IMR-90 (cell line): Measurements from ENCODE around the gene FRS3. TPM values are rescaled to one million over a fixed set of nuclear protein-coding genes. Genes with fewer than 3 reads are reported as not detected.

Experiments
- ATAC-seq: fragments of 200-7000 bp; cut with Tn5 transposase; 2 replicates; pipeline ENCODE4 v1.9.1; 2020; ENCODE audit warnings: low read depth, mild to moderate bottlenecking, moderate library complexity
- BruUV-seq: library from RNA; stranded (reverse); fragments of 400-500 nt; replicated peaks from 2 replicates; lab custom pipeline; 2021; lab: Mats Ljungman, UMichigan
- CTCF ChIA-PET: fragments of 300-600 bp; formaldehyde crosslinking; extraction: SDS; loops from one replicate; lab custom pipeline; 2021; ENCODE audit warnings: antibody characterized with exemption; lab: Yijun Ruan, JAX
- POLR2A ChIA-PET: fragments of 300-600 bp; sonication (Branson Sonifier 250); formaldehyde crosslinking; loops from one replicate; lab custom pipeline; 2022; ENCODE audit warnings: antibody characterized with exemption; ENCODE audit not compliant: unreplicated experiment; lab: Charles Lee
- DNase-seq: peaks from one replicate; pipeline ENCODE4 v3.0.0; 2013
- H2AFZ ChIP-seq: replicated peaks from 2 replicates; pipeline ENCODE3; 2013; ENCODE audit warnings: low read length, mild to moderate bottlenecking; ENCODE audit not compliant: poor library complexity
- H2AK5ac ChIP-seq: 2 replicates; pipeline ENCODE4 v1.6.1; 2013; ENCODE audit warnings: low read depth, low read length, inconsistent platforms
- H2AK9ac ChIP-seq: replicated peaks from 2 replicates; pipeline ENCODE3; 2013; ENCODE audit warnings: mild to moderate bottlenecking, low read depth, low read length, moderate library complexity; ENCODE audit not compliant: poor library complexity
- H2BK120ac ChIP-seq: 2 replicates; pipeline ENCODE4 v1.6.1; 2013; ENCODE audit warnings: low read depth, low read length, inconsistent platforms
- H2BK15ac ChIP-seq: 3 replicates; pipeline ENCODE4 v1.6.1; 2013; ENCODE audit warnings: low read depth, low read length, inconsistent platforms
- H2BK20ac ChIP-seq: 2 replicates; pipeline ENCODE4 v1.6.1; 2013; ENCODE audit warnings: low read depth, mild to moderate bottlenecking, inconsistent platforms, low read length, moderate library complexity
- H2BK5ac ChIP-seq: 2 replicates; pipeline ENCODE4 v1.6.1; 2013; ENCODE audit warnings: mild to moderate bottlenecking, low read depth, low read length, inconsistent platforms; ENCODE audit not compliant: poor library complexity, severe bottlenecking
- H3K14ac ChIP-seq: replicated peaks from 2 replicates; pipeline ENCODE4 v1.6.1; 2013; ENCODE audit warnings: low read depth, low read length, inconsistent platforms
- H3K18ac ChIP-seq: 2 replicates; pipeline ENCODE4 v1.6.1; 2013; ENCODE audit warnings: low read depth, low read length, control low read depth
- H3K23ac ChIP-seq: 2 replicates; pipeline ENCODE4 v1.6.1; 2013; ENCODE audit warnings: low read depth, low read length, inconsistent platforms
- H3K27ac ChIP-seq: 2 replicates; pipeline ENCODE4 v1.5.1; 2013; ENCODE audit warnings: mild to moderate bottlenecking, control low read depth, low read length; ENCODE audit not compliant: insufficient read depth
- H3K27me3 ChIP-seq: 2 replicates; pipeline ENCODE4 v1.6.1; 2013; ENCODE audit warnings: low read length; ENCODE audit not compliant: control insufficient read depth, insufficient read depth
- H3K36me3 ChIP-seq: 2 replicates; pipeline ENCODE4 v1.6.1; 2013; ENCODE audit warnings: low read length, mixed read lengths; ENCODE audit not compliant: control insufficient read depth, insufficient read depth
- H3K4ac ChIP-seq: 2 replicates; pipeline ENCODE4 v1.6.1; 2013; ENCODE audit warnings: low read depth, low read length, inconsistent platforms
- H3K4me1 ChIP-seq: 2 replicates; pipeline ENCODE4 v1.6.1; 2013; ENCODE audit warnings: low read length, mixed read lengths; ENCODE audit not compliant: control insufficient read depth, insufficient read depth
- H3K4me2 ChIP-seq: 2 replicates; pipeline ENCODE4 v1.6.1; 2013; ENCODE audit warnings: low read depth, mild to moderate bottlenecking, control low read depth, low read length, moderate library complexity
- H3K4me3 ChIP-seq: 2 replicates; pipeline ENCODE4 v1.5.1; 2013; ENCODE audit warnings: low read depth, mild to moderate bottlenecking, control low read depth, low read length, moderate library complexity; ENCODE audit not compliant: insufficient read depth
- H3K56ac ChIP-seq: 2 replicates; pipeline ENCODE4 v1.6.1; 2013; ENCODE audit warnings: low read length, inconsistent platforms; ENCODE audit not compliant: insufficient read depth; ENCODE audit errors: extremely low read depth
- H3K79me1 ChIP-seq, 2 experiments: 2 replicates each; pipeline ENCODE4 v1.6.1; 2013; ENCODE audit warnings: low read length in 2 of 2, inconsistent platforms in 1 of 2, low read depth in 1 of 2
- H3K9ac ChIP-seq: 2 replicates; pipeline ENCODE4 v1.6.1; 2013; ENCODE audit warnings: low read depth, low read length, control low read depth
- H3K9me1 ChIP-seq: 2 replicates; pipeline ENCODE4 v1.6.1; 2013; ENCODE audit warnings: low read length, inconsistent platforms; ENCODE audit not compliant: insufficient read depth
- H3K9me3 ChIP-seq: 2 replicates; pipeline ENCODE4 v1.6.1; 2013; ENCODE audit warnings: low read length; ENCODE audit not compliant: control insufficient read depth, insufficient read depth
- H4K20me1 ChIP-seq: 2 replicates; pipeline ENCODE4 v1.6.1; 2013; ENCODE audit warnings: low read length, inconsistent platforms; ENCODE audit not compliant: insufficient read depth
- H4K5ac ChIP-seq: 2 replicates; pipeline ENCODE4 v1.6.1; 2013; ENCODE audit warnings: mild to moderate bottlenecking, low read depth, low read length, control low read depth
- H4K8ac ChIP-seq, 2 experiments: 2 replicates each; pipeline ENCODE4 v1.6.1; 2013; ENCODE audit warnings: low read depth in 2 of 2, low read length in 2 of 2, control low read depth in 1 of 2, inconsistent platforms in 1 of 2
- H4K91ac ChIP-seq: 2 replicates; pipeline ENCODE4 v1.6.1; 2013; ENCODE audit warnings: low read depth, low read length, inconsistent platforms; ENCODE audit not compliant: insufficient read depth
- CTCF ChIP-seq: conservative IDR thresholded peaks from 2 replicates; pipeline ENCODE4 v1.5.1; 2012; ENCODE audit warnings: mild to moderate bottlenecking, low read depth, low read length, improper control_type of control experiment
- ELK1 ChIP-seq: fragments of 150-350 bp; IDR thresholded peaks from 2 replicates; pipeline ENCODE4 v1.6.1; 2016; ENCODE audit warnings: low read depth, mild to moderate bottlenecking, low read length, moderate library complexity, borderline replicate concordance
- FOS ChIP-seq: fragments of 150-350 bp; IDR thresholded peaks from 2 replicates; pipeline ENCODE4 v1.6.1; 2016; ENCODE audit warnings: low read depth, low read length
- MAFK ChIP-seq: IDR thresholded peaks from 2 replicates; pipeline ENCODE4 v1.6.1; 2012; ENCODE audit warnings: low read depth, low read length, improper control_type of control experiment
- NFE2L2 ChIP-seq: fragments of 150-350 bp; IDR thresholded peaks from 2 replicates; pipeline ENCODE4 v1.6.1; 2016; ENCODE audit warnings: low read depth, mild to moderate bottlenecking, low read length
- RCOR1 ChIP-seq: IDR thresholded peaks from 2 replicates; pipeline ENCODE4 v1.6.1; 2012; ENCODE audit warnings: mild to moderate bottlenecking, low read length, improper control_type of control experiment; ENCODE audit not compliant: insufficient replicate concordance
- RFX5 ChIP-seq: IDR thresholded peaks from 2 replicates; pipeline ENCODE4 v1.8.0; 2012; ENCODE audit warnings: low read depth, mild to moderate bottlenecking, low read length, moderate library complexity
- WGBS, 2 experiments: methylation state at CpG; one replicate each; pipeline versions ENCODE4 v1.1.5 to v1.1.7; 2013; ENCODE audit warnings: missing lambda C conversion rate in 2 of 2; ENCODE audit not compliant: insufficient read length in 1 of 2; ENCODE audit errors: extremely low coverage in 2 of 2; 5-methylcytosine and 5-hydroxymethylcytosine counted together
- dilution Hi-C: fragments of 300-500 bp; cut with HindIII; formaldehyde crosslinking; loops from one replicate; pipeline ENCODE4 v1.14.3; 2018; ENCODE audit warnings: low sequenced_read_pairs; ENCODE audit not compliant: unreplicated experiment
- in situ Hi-C: fragments of 300-500 bp; cut with MboI; formaldehyde crosslinking; loops from 3 replicates; pipeline ENCODE4 v1.14.3; 2019; ENCODE audit warnings: low sequenced_read_pairs, inconsistent platforms, mixed read lengths
- intact Hi-C: fragments of 100-400 bp; cut with micrococcal nuclease; formaldehyde crosslinking; loops from 2 replicates; pipeline ENCODE4 v1.10.0; 2022
- polyA plus RNA-seq, 3 experiments: library from polyadenylated mRNA; depleted of rRNA; stranded (reverse); fragments of >200 nt; gene quantifications; 2 replicates each; pipeline ENCODE4 v1.2.3, GENCODE V29; 2012; ENCODE audit warnings: low replicate concordance in 1 of 3
- total RNA-seq: library from RNA; depleted of rRNA; stranded (reverse); fragments of >200 nt; gene quantifications from 2 replicates; pipeline ENCODE4 v1.2.3, GENCODE V29; 2012

The FRS3 gene
- total and polyA plus RNA-seq, 2 of the 4 experiments (the other 2 are of a cell fraction), result 0.54 to 3.8 TPM

- H3K56ac ChIP-seq, result no peak overlapping the region
- intact Hi-C loops, result loop anchor here (5.0 kb wide), 1 partner anchor 80 kb away; no protein-coding TSS in a partner anchor
- CTCF ChIA-PET, result no interaction called here
Observed at GRCh38 chr6:41777551-41778285, 2.0 kb downstream of the FRS3 start.

More at GRCh38 chr6:41777551-41778285, 2.0 kb downstream of the FRS3 start:
- DNase-seq (no peak), ATAC-seq (no peak)
- Histone ChIP-seq H3K4me1 (peaks cover 9% of the 10 kb centered on the region), H4K8ac (no peak overlapping the region), H2AFZ (no peak overlapping the region), H3K27ac (no peak overlapping the region), H2AK9ac (no peak overlapping the region), H4K5ac (no peak overlapping the region), H3K9me3 (no peaks in the 10 kb centered on the region), H3K4me3 (no peak overlapping the region), H3K4me2 (no peak overlapping the region), H2BK5ac (no peak overlapping the region), H2BK15ac (no peak overlapping the region), H2BK20ac (no peak overlapping the region), H4K20me1 (no peaks in the 10 kb centered on the region), H3K23ac (no peak overlapping the region), H2BK120ac (no peak overlapping the region), H3K4ac (no peak overlapping the region), H3K9ac (no peak overlapping the region), H3K27me3 (no peaks in the 10 kb centered on the region), H3K18ac (no peak overlapping the region), H3K14ac (no peak overlapping the region), H2AK5ac (no peak overlapping the region), H3K36me3 (peaks cover 20% of the 10 kb centered on the region), H4K91ac (no peak overlapping the region), H3K9me1 (no peaks in the 10 kb centered on the region), H3K79me1 (peaks cover 10 to 24% of the 10 kb centered on the region in 2 experiments)
- in situ Hi-C loops (no loop called here), dilution Hi-C loops (no loop called here)
- no TSS peak for BruUV-seq
- WGBS, 2 experiments, result no CpG with 5 or more reads among the region's 5 CpGs
- POLR2A ChIA-PET, result no interaction called here
- no peak for TF ChIP-seq ELK1
- no peak for TF ChIP-seq RFX5
- no peak for TF ChIP-seq FOS
- TF ChIP-seq CTCF, result no peak
- TF ChIP-seq NFE2L2, result no peak
- no peak for TF ChIP-seq RCOR1
- no peak for TF ChIP-seq MAFK
